ENCODE data around the gene MNAT1.

The MNAT1 gene

DNA sequence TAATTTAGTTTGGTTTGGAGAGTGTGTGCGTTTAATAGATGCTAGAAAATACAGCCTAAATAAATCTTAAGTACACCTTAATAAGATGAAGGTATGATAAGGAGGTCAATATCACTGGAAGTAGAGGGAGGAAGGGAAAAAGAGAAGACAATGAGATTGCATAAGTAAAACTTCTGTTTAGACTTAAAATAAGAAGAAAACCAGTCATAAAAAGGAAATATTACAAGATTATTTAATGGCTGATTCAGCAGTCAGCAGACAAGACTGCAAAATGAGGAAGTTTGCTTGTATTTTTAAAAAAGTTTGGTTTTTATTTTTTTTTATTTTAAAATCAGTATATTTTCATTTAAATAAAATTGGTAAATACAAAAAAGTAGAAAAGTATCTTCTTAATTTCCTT lies 249.6 kb downstream of the MNAT1 start:
- H3K9me3 ChIP-seq (ENCODE audit: severe bottlenecking): no peaks in the 10 kb centered on the region
- H3K36me3 ChIP-seq (ENCODE audit: low read depth): peaks cover 44% of the 10 kb centered on the region
- H3K27me3 ChIP-seq (ENCODE audit: insufficient read depth, poor library complexity, severe bottlenecking): no peaks in the 10 kb centered on the region
- no peak for DNase-seq (ENCODE audit: low spot score)
- no peak overlapping the region for H3K4me3 ChIP-seq (ENCODE audit: severe bottlenecking)
- no peak overlapping the region for H3K27ac ChIP-seq (ENCODE audit: poor library complexity, severe bottlenecking)
- no peak for ATAC-seq (ENCODE audit: low read depth)
- no peak for TF ChIP-seq CTCF (IDR thresholded peaks at IDR 0.05; ENCODE audit: poor library complexity, severe bottlenecking)
- H3K4me1 ChIP-seq (ENCODE audit: insufficient read depth, poor library complexity, severe bottlenecking): peaks cover 7% of the 10 kb centered on the region

DNA sequence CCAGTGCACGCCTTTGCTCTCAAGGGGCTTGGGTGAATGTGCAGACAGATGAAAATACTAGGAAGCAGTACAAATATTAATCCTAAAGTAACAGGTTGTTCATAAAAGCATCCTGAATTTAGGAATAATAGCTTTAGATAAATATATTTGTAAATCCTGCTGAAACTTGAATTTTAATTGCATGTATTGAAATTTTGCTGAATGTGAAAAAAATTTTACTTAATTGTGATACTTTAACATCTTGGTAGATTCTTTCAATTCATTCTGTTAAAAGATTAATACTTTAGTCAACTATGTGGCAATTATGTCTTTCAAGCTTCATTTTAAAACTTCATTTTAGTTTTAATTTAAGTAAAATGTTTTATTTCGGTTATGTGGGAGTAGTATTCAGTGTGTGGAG lies 251.9 kb downstream of the MNAT1 start:
- H3K27me3 ChIP-seq (ENCODE audit: insufficient read depth, poor library complexity, severe bottlenecking): no peaks in the 10 kb centered on the region
- no peak overlapping the region for H3K27ac ChIP-seq (ENCODE audit: poor library complexity, severe bottlenecking)
- TF ChIP-seq CTCF (IDR thresholded peaks at IDR 0.05; ENCODE audit: poor library complexity, severe bottlenecking): no peak
- peaks cover 48% of the 10 kb centered on the region for H3K36me3 ChIP-seq (ENCODE audit: low read depth)
- H3K4me1 ChIP-seq (ENCODE audit: insufficient read depth, poor library complexity, severe bottlenecking): no peaks in the 10 kb centered on the region
- no peak overlapping the region for H3K4me3 ChIP-seq (ENCODE audit: severe bottlenecking)
- ATAC-seq (ENCODE audit: low read depth): no peak
- DNase-seq (ENCODE audit: low spot score): no peak
- H3K9me3 ChIP-seq (ENCODE audit: severe bottlenecking): no peaks in the 10 kb centered on the region

DNA sequence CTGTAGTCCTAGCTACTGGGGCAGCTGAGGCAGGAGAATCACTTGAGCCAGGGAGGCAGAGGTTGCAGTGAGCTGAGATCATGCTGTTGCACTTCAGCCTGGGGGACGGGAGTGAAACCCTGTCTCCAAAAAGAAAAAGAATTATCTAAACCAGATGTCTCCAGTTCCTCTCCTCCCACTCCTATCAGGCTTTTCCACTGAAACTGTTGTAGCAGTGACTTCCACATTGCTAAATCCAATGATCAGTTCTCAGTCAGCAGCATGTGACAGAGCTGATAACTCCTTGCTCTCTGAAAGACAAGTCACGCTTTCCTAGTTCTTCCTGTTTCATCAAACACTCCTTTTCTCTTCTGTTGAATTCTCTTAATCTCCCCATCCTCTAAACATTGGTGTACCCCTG lies 255.0 kb downstream of the MNAT1 start:
- Histone ChIP-seq H3K36me3 (ENCODE audit: low read depth) (peaks cover 51% of the 10 kb centered on the region), H3K4me1 (ENCODE audit: insufficient read depth, poor library complexity, severe bottlenecking) (no peaks in the 10 kb centered on the region), H3K27ac (ENCODE audit: poor library complexity, severe bottlenecking) (no peak overlapping the region), H3K9me3 (ENCODE audit: severe bottlenecking) (no peaks in the 10 kb centered on the region), H3K4me3 (ENCODE audit: severe bottlenecking) (no peak overlapping the region), H3K27me3 (ENCODE audit: insufficient read depth, poor library complexity, severe bottlenecking) (no peaks in the 10 kb centered on the region)
- TF ChIP-seq CTCF (IDR thresholded peaks at IDR 0.05; ENCODE audit: poor library complexity, severe bottlenecking): no peak
- no peak for ATAC-seq (ENCODE audit: low read depth)
- DNase-seq (ENCODE audit: low spot score): no peak

DNA sequence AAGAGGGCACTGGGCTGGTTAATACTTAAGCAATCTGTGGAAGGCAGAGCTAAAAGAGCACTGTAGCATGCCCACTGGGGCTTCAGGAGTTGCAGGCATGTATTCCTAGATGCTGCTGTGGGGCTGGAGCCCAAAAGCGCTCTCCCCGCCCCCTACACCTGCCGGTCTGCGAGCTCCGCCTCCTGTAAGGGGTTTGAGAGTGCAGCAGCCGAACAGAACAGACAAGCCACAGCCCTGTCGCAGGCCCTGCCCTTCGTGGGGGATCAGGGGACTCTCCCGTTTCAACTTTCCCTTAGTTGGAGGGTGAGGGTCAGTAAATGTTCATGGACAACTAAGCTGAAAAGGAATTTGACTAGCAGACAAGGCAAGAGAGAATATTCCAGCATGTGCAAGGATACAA lies 264.1 kb downstream of the MNAT1 start:
- H3K27ac ChIP-seq (ENCODE audit: poor library complexity, severe bottlenecking): no peak overlapping the region
- no peaks in the 10 kb centered on the region for H3K27me3 ChIP-seq (ENCODE audit: insufficient read depth, poor library complexity, severe bottlenecking)
- peaks cover 5% of the 10 kb centered on the region; the same call in 1 of the 2 replicates for H3K36me3 ChIP-seq (ENCODE audit: low read depth)
- H3K9me3 ChIP-seq (ENCODE audit: severe bottlenecking): no peaks in the 10 kb centered on the region
- H3K4me3 ChIP-seq (ENCODE audit: severe bottlenecking): no peak overlapping the region
- ATAC-seq (ENCODE audit: low read depth): no peak
- no peak for DNase-seq (ENCODE audit: low spot score)
- H3K4me1 ChIP-seq (ENCODE audit: insufficient read depth, poor library complexity, severe bottlenecking): no peaks in the 10 kb centered on the region
- no peak for TF ChIP-seq CTCF (IDR thresholded peaks at IDR 0.05; ENCODE audit: poor library complexity, severe bottlenecking)

- DNase-seq (ENCODE audit: low spot score): no peak
- H3K36me3 ChIP-seq (ENCODE audit: low read depth): no peaks in the 10 kb centered on the region
Observed at GRCh38 chr14:60999536-60999935, 265.0 kb downstream of the MNAT1 start.

More at GRCh38 chr14:60999536-60999935, 265.0 kb downstream of the MNAT1 start:
- no peaks in the 10 kb centered on the region for H3K9me3 ChIP-seq (ENCODE audit: severe bottlenecking)
- H3K4me1 ChIP-seq (ENCODE audit: insufficient read depth, poor library complexity, severe bottlenecking): no peaks in the 10 kb centered on the region
- H3K27ac ChIP-seq (ENCODE audit: poor library complexity, severe bottlenecking): no peak overlapping the region
- no peak overlapping the region for H3K4me3 ChIP-seq (ENCODE audit: severe bottlenecking)
- no peak for TF ChIP-seq CTCF (IDR thresholded peaks at IDR 0.05; ENCODE audit: poor library complexity, severe bottlenecking)
- no peaks in the 10 kb centered on the region for H3K27me3 ChIP-seq (ENCODE audit: insufficient read depth, poor library complexity, severe bottlenecking)
- ATAC-seq (ENCODE audit: low read depth): no peak

All from RWPE2 (cell line).